T1000 (cell line): ENCODE data around the gene C12orf75.
"Not testable (repeated sequence)": the region's sequence is repeated elsewhere in the genome, so short reads cannot be mapped to it uniquely, and the experiment has no call there.

ENCODE experiments used
- DNase-seq: peaks from one replicate; lab custom pipeline; 2025; ENCODE audit warnings: mixed read lengths; lab: John Stamatoyannopoulos, UW

Gene C12orf75

DNA sequence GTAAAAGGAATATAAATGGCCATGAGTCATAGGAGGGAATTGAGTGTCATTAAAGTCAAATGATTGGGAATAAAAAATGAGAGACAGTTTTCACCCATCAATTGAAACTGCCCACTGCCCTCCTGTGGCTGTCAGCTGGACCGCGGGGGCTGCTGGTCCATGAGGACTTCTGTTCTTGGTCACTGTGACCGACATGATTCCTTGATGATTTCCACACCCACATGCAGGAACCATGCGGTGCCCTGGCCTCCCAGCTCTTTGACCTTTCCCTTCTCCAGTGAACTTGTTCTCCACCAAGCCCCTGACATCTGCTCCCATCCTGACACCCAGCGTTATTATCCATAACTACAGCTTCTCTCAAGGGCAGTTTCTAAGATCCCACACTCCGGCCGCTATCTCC is 48.4 kb downstream of the C12orf75 start:
- DNase-seq = no peak

DNA sequence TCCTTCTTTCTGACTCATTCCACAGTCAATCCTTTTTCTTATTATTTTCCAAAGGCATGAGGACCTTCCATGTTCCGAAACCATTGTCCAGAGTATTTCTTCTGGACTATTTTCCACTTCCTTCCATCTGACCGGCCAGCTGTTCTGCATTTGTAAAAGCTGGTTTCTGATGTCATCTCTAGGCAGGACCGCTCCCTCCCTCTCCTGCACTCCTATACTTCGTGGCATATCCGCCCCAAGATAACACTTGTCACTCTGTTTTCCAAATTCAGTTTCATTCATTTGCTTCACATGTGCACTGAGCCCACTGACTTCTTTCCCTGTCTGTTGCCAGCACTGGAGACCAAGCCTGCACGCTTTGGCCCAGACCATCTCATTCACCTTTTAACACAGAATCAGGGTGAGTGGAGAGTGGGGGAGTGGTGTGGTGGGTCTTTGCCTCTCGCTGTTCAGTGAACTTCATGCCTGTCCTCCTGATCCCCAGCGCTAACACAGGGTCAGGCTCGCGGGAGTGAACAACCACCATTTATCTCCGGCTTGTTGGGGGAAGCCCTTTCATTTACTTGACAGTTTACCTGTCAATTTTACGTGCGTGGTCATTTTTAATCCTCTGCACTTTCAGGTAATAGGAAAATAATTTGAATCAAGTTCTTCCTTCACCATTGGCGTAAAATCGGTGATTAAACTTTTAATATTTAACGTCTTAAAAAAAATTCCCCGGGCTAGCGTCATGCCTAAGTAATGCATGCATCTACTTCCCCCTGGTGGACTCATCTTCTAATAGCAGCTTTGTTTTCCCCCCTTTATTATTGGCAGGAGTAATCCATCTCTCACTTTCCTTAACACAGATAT is 52.5 kb downstream of the C12orf75 start:
- DNase-seq = peak; percentile 11

DNA sequence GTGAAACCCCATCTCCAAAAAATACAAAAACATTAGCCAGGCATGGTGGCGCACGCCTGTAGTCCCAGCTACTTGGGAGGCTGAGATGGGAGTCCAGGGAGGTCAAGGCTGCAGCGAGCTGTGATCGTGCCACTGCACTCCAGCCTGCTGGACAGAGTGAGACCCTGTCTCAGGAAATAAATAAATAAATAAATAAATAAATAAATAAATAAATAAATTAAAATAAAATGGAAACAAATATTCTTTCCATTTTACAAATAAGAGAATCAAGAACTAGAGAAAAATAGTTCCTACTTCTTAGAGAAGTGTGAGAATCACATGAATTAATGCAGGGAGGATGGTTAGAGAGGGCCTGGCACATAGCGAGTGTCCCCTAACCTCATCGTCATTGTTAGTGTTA is 53.7 kb downstream of the C12orf75 start:
- no peak for DNase-seq

DNA sequence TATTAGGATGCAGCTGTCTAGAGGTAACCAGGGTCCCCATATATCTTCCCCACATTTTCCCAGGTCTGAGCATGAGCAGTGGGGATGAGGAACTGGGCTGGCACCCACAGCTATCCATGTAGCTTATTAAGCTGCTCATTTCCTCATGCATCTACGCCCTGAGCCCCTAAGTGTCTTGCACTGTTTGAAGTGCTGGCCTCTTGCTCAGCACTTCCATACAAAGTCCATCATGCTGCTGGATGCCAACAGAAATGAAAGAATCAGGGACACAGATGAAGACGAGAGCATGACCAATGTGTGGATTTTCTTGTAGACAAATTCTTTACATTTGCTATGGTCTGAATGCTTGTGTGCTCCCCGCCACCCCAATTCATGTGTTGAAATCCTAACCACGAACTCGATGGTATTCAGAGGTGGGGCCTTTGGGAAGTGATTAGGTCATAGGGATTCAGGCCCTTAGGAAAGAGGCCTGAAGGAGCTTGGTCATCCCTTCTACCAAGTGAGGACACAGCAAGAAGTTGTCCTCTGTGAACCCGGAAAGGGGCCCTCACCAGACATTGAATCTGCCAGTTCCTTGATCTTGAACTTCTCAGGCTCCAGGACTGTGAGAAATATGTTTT is 54.5 kb downstream of the C12orf75 start:
- no peak for DNase-seq

DNA sequence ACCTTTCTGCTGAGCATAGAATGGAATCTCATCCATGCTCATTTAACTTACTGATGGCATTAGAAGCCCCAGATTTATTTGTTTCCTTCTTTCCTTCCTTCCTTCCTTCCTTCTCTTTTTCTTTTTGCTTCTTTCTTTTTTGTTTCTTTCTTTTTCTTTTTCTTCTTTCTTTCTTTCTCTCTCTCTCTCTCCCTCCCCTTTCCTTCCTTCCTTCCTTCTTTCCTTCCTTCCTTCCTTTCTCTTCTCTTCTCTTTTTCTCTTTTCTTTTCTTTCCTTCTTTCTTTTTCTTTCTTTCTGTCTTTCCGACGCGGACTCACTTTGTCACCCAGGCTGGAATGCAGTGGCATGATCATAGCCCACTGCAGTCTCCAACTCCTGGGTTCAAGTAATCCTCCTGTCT is 55.9 kb downstream of the C12orf75 start:
- no peak for DNase-seq

DNA sequence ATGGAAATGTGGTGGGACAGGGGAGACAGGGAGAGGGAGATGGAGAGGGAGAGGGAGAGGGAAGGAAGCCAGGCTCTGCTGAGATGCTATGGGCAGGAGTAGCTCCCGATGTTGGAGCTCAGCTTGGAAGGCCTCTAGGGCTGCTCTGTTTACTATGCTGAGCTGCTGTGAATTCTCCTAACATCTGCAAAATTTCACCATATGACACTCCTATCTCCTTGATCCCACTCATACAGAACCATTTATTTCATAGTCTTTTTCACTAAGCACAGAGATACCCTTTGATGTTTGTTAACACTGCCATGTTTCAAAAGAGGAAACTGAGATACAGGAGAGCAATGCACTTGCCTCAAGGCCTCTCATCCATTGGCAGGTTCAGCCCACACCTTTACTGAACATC is 60.7 kb downstream of the C12orf75 start:
- no peak for DNase-seq

DNA sequence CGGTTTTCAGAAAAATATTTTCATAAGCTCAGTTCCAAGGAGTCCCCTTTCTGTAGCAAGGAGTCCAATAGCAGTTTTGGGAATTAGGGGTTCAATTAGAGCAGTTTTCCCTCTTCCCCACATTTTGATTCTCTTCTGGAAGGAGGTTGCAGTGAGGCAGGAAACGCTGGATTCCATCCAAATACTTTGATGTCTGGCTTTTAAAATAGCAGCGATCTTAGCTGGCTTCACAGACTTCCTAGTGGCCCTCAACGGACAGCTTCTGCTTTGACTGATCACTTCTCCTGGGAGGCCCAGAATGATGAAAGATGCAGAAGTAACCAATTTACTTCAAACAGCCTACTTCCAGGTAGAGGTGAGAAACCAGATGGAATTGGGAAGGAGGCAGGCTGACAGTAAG is 63.1 kb downstream of the C12orf75 start:
- no peak for DNase-seq

DNA sequence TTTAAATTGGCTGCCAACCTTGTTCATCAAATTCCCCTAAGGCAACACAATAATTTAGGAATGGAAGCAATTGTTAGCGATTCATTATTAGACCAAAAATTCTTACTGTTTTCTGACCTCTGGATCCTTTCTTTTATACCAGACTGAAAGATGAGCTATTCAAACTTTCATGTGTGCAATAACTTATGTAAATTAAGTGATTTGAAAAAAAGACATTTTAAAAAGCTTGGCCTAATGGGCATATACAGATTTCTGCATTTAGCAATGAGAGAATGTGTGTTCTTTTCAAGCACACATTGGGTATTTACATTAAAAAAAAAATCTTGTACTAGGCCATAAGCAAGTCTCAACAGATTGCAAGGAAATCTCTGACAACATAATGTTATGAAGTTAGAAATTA is 65.5 kb downstream of the C12orf75 start:
- DNase-seq = no peak

DNA sequence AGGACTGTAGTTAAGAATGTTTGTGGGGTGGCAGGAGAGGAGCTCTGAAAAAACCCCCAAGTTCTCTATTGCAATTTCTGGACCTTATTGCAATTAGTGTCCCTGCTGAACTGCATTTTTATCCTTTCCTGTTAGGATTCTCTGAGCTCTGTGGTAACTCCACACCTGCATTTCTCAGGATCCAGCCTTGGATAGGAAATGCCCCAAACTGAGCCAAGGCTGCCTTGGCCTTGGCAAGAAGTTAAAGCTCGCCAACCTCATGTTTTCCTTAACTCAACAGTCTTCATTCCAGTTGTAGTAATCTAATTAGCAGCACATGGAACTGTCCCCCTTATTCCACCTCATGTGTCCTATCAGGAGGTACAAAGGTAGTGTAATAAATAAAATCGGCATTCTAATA is 66.5 kb downstream of the C12orf75 start:
- no peak for DNase-seq

DNA sequence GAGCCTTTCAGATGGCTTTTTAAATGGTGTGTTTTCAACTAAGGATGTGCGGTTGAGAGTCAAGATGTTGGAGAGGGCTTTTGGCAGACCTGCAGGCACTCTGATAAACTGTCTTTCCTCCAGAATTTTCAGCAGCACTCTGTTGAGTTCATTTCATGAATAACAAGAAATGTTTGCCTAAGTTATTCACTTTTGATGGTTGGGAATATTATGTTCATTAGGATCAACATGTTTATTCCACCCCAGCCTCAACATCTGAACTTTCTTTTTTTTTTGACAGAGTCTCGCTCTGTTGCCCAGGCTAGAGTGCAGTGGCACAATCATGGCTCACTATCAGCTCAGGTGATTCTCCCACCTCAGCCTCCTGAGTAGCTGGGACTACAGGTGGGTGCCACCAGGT is 68.4 kb downstream of the C12orf75 start:
- no peak for DNase-seq

DNA sequence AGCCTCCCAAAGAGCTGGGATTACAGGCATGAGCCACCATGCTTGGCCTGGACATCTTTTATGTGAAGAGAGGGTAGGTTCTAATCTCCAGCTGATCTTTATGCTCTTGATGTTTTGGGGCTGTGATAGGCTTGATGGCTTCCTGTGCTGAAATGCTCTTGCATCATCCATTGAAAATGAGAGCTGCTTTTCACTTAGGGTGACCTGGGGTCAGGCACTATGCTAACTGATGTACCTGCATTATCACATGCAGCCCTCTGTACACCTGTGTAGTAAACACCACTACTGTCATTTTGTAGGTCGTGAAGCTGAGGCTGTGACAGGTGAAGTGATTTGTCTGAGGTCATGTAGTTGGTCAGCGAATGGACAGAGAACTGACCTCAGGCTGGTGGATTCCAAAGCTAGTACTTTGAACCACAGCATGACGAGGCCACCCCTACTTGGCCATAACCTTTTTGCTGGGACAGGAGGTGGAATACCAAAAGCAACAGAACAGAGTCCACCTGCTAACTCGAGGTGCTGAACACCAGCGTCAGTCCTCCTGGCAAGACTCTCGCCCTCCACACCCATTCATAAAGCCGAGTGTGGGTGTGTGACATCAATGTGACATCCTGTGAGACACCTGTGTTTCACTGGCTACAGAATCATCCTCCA is 69.1 kb downstream of the C12orf75 start:
- no peak for DNase-seq

DNA sequence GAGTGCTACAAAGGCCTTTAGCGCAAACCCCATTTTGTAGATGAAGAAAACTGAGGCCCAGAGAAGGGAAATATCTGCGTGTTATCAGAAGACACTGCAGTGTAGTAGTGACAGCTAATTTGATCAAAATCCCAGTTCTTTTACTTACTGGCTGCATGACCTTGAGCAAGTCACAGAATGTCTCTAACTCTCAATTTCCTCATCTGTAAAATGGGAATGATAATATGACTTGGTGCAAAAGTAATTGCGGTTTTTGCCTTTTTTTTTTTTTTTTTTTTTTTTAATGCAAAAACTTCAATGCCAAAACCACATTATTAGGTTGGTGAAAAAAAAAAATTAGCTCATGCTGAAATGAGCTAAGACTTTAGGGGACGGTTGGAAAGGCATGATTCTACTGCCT is 69.7 kb downstream of the C12orf75 start:
- no peak for DNase-seq

DNA sequence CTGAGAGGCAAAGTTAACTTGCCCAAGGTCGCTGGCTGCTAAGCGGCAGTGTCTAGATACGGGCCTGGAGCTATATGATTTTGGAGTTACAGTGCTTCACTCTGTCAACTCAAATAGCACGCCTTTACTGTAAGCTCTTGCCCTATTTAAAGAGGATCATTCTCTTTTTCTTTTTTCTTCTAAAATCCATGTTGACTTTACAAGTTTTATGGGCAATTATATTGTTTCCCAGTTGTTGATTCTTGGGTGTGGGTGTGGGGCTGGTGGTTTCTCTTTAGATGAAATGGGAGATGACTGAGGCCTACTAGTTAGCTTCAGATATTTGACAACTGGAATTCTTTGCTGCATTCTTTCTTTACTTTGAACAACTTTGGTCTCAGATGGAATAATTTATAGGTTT is 70.7 kb downstream of the C12orf75 start:
- DNase-seq = no peak

DNA sequence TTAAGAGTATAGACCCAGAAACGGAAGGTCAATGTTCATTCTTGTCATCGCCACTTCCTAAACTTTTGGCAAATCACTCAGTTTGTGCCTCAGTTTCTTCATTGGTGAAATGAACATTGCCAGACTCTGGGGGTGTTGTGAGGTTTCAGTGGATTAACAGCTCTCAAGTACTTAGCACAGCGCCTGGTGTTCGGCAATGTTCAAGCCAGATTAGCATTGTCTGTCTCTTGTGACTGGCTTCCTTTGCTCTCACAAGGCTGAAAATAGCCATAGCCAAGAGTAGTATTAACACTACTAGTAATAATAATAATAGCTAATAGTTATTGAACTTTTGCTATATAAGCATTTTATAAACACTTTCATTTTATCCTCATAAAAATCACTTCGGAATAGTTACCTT is 71.9 kb downstream of the C12orf75 start:
- no peak for DNase-seq

DNA sequence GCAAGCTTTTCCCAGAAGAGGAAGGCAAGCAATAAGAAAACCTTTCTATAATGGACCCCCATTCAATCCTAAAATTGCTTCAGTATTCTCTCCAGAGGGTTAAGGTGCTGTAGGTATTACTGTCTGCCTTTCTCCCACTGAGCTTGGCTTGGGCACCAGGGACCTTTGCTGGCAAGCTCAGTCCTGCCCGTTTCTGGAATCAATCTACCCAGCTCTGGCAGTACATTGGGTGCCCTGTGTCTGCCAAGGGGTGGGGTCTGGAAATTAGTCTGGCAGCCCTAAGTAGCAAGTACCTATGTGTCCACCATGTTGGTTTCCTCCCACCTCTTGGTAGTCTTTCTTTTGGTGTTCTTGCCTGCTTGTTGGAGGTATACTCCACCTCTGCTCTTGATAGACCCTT is 72.6 kb downstream of the C12orf75 start:
- DNase-seq = no peak

DNA sequence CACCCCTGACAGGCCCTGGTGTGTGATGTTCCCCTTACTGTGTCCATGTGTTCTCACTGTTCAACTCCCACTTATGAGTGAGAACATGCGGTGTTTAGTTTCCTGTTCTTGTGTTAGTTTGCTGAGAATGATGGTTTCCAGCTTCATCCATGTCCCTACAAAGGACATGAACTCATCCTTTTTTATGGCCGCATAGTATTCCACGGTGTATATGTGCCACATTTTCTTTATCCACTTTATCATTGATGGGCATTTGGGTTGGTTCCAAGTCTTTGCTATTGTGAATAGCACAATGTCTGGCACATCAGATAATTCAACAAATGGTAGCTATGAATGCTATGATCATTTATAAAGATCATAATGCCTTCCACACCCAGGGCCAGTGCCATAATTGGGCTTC is 73.6 kb downstream of the C12orf75 start:
- not testable (repeated sequence) for DNase-seq

DNA sequence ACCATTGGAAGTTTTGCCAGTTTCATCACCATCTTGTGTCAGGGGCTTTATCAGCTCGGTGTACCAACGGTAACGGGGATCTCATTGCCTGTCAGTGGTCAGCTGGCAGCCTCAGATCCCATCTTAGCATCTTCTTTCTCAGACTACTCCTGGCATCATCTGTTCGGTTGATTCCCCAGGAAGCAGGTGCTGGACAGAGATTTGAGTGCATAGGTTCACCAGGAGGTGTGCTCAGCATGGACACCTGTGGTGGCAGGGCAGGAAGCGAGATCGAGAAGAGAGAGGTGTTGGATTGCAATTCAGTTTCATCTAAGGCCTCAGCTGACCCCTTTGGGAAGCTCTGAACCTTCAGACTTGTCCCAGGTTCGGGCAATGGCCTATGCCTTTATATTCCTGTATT is 76.0 kb downstream of the C12orf75 start:
- no peak for DNase-seq

DNA sequence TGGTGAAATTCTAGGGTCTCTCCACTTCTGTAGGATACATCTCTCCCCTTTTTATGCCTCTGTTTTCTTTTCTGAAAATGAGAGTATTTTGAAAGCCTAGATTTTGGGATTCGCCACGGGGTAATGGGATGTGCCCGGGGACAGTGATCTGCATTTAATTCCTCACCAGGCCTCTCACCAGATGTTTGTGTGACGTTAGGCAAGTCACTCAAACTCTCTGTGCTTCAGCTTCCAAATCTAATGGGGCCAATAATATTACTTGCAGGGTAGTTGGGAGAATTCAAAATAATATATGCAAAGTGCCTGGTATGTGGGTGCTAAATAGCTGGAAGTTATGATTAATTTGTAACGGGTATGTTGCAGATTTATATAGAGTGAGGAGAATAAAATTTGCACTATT is 78.8 kb downstream of the C12orf75 start:
- DNase-seq = no peak

DNA sequence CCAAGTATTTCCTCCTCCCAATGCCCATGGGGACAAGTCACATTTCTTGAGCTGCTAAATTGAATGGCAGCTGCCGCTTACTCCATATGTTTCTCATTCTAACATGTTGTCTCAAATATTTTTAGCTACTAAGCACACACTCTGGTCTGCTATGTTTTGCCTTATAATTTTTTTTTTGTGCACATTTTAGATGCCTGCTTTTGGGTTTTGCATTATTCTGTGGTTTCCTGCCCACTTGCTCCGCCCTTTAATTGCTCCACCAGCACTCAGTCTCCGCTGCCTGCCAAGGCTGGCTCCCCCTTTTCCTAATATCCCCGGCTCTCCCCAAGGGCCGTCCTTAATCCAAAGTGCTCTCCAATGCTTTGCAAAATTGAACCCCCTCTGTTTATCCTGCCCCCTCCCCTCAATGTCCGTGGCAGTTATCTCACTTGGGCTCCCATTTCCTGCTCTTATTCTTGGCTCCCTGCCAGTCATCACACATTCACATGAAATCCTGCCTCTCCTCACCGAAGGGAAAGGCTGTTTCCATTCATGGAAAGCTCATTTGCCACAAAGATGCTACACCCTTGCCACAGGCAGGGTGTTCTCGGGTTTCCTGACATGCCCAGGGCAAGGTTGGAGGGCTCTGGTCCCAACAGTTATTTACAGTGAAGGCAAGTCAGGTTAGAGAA is 79.4 kb downstream of the C12orf75 start:
- DNase-seq = no peak

DNA sequence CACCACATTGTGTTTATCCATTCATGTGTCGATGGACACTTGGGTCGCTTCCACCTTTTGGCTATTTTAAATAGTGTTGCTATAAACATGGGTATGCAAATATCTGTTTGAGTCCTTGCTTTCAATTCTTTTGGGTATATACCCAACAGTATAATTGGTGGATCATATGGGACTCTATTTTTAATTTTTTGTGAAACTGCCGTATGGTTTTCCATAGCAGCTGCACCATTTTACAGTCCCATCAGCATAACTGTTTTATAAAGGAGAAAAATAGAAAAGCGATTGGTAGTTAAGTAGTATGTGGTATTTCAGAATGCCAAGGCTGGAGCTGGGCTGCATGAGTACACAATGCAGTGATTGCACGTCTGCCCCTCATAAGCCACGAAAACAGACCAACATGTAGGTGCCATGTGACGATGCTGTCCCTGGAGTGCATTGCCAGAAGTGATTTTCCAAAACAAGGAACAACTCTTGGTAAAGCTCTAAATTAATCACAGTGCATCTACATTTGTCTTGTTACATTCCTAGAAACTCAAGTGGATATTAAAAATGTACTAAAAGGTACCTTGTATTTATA is 83.5 kb downstream of the C12orf75 start:
- no peak for DNase-seq

DNA sequence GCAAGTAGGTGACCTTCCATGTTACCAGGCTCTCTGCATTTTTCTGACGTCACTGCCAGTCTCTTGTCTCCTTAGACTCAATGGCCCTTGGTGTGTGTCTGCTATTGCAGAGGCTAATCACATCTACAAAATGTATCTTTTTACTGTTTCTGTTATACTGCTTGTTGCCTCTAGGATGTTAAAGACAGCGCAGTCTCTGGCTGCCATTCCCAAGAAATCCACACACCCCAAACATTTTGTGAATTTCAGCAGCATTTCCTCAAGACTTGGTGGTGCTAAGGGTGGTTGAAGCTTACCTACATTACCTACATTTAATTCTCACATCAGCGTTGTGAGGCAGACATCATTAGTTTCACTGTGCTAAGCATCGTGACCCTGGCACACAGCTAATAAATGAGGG is 87.2 kb downstream of the C12orf75 start:
- DNase-seq = no peak

DNA sequence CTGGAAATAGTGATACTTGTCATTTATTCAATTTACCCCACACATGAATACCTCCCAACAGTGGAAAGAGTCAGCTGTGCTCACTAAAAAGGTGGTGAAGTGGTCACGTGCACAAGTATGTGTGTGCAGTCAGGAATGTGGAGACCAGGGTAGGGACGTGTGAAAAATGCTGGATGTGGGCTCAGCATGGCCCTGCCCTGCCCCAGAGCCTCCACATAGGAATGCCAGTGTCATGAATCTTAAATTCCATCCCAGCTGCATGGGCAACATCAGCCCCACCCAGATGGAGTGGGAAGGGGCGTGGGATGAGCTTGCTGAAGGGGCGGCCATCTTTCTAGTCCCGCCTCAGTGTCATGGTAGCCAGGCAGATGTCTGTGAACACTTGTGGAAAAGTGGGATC is 87.7 kb downstream of the C12orf75 start:
- peak; percentile 71 for DNase-seq
